ENCODE measurements around the gene RAB3C.

GRCh38 chr5:58860680-58861079, 277.8 kb downstream of the RAB3C start:
- TF ChIP-seq, protein P1, sequence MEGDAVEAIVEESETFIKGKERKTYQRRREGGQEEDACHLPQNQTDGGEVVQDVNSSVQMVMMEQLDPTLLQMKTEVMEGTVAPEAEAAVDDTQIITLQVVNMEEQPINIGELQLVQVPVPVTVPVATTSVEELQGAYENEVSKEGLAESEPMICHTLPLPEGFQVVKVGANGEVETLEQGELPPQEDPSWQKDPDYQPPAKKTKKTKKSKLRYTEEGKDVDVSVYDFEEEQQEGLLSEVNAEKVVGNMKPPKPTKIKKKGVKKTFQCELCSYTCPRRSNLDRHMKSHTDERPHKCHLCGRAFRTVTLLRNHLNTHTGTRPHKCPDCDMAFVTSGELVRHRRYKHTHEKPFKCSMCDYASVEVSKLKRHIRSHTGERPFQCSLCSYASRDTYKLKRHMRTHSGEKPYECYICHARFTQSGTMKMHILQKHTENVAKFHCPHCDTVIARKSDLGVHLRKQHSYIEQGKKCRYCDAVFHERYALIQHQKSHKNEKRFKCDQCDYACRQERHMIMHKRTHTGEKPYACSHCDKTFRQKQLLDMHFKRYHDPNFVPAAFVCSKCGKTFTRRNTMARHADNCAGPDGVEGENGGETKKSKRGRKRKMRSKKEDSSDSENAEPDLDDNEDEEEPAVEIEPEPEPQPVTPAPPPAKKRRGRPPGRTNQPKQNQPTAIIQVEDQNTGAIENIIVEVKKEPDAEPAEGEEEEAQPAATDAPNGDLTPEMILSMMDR (conservative IDR thresholded peaks at IDR 0.05; ENCODE audit: low read length): no peak
- TF ChIP-seq EZH2phosphoT487 (IDR thresholded peaks at IDR 0.05; ENCODE audit: borderline replicate concordance): no peak
